Nephron (organoid): ENCODE data around the gene PRDM16.

ENCODE experiments used
- H3K27ac Mint-ChIP-seq, 3 experiments: 2 replicates each; pipeline ENCODE4 v1.8.0; 2020; ENCODE audit warnings: mixed read lengths in 3 of 3, mild to moderate bottlenecking in 2 of 3, moderate library complexity in 1 of 3
- H3K27me3 Mint-ChIP-seq: 2 replicates; pipeline ENCODE4 v1.8.0; 2021; ENCODE audit warnings: low read depth, mild to moderate bottlenecking, moderate library complexity, mixed read lengths
- H3K36me3 Mint-ChIP-seq: 2 replicates; pipeline ENCODE4 v1.8.0; 2020; ENCODE audit warnings: low read depth, mixed read lengths
- H3K4me1 Mint-ChIP-seq: 2 replicates; pipeline ENCODE4 v1.8.0; 2020; ENCODE audit warnings: mixed read lengths
- H3K4me3 Mint-ChIP-seq, 3 experiments: 2 replicates each; pipeline ENCODE4 v1.8.0; 2020; ENCODE audit warnings: mild to moderate bottlenecking in 3 of 3, mixed read lengths in 3 of 3, moderate library complexity in 2 of 3
- H3K9me3 Mint-ChIP-seq: 2 replicates; pipeline ENCODE4 v1.8.0; 2020; ENCODE audit warnings: mixed read lengths
- CTCF ChIP-seq, 3 experiments: fragments of 200-600 bp; sonication (generic); IDR thresholded peaks; one replicate each; pipeline ENCODE4 v1.5.0; 2021; ENCODE audit warnings: antibody characterized with exemption in 3 of 3; ENCODE audit not compliant: unreplicated experiment in 3 of 3

PRDM16 gene

DNA sequence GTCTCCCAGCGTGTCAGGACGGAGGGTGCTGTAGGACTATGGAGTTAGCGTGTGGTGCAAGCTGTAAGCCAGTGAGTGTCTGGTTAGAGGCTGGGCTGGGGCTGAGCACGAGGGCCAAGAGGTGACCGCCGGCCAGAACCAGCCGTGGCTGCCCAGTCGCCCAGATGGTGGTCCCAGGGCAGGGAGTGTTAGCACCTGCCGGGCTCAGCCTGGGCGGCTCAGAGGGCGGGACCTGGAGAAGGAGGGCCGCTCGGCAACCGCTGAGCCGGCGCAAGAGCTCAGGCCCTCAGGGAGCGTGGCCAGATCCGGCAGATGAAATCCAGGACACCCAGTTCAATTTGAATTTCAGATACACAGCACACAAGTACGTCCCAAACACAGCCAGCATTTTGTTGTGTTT is 87.9 kb downstream of the PRDM16 start:
- H3K4me1 Mint-ChIP-seq: peaks cover 5% of the 10 kb centered on the region
- H3K9me3 Mint-ChIP-seq: no peaks in the 10 kb centered on the region
- TF ChIP-seq CTCF (IDR thresholded peaks at IDR 0.05; ENCODE audit: unreplicated experiment in 3 of 3): no peak
- no peak overlapping the region for H3K4me3 Mint-ChIP-seq
- no peaks in the 10 kb centered on the region for H3K36me3 Mint-ChIP-seq
- peaks cover 71% of the 10 kb centered on the region for H3K27me3 Mint-ChIP-seq
- H3K27ac Mint-ChIP-seq: no peak overlapping the region

GRCh38 chr1:3158347-3158746 is 89.3 kb downstream of the PRDM16 start:
- Mint-ChIP-seq H3K27me3 (peaks cover 65% of the 10 kb centered on the region), H3K27ac (no peak overlapping the region), H3K4me3 (no peak overlapping the region), H3K4me1 (peaks cover 5% of the 10 kb centered on the region), H3K36me3 (no peaks in the 10 kb centered on the region), H3K9me3 (no peaks in the 10 kb centered on the region)
- no peak for TF ChIP-seq CTCF (IDR thresholded peaks at IDR 0.05; ENCODE audit: unreplicated experiment in 3 of 3)

DNA sequence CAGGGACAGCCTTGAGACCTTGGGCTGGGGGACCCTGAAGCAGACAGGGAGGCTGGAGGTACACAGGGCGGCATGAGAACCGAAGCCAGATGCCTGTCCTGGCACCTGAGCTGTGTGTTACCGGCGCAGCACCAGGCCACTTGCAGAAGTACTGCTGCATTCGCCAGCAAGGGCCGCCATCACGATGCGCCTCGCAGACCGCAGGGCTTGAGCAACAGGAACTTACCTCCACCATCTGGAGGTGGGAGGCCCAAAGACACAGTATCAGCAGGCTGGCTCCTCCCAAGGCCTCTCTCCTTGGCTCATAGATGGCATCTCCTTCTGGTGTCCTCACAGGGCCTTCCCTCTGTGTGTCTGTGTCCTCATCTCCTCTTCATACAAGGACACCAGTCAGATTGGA is 90.1 kb downstream of the PRDM16 start:
- Mint-ChIP-seq H3K27me3 (peaks cover 63% of the 10 kb centered on the region), H3K4me3 (no peak overlapping the region), H3K9me3 (no peaks in the 10 kb centered on the region), H3K27ac (no peak overlapping the region), H3K4me1 (peaks cover 11% of the 10 kb centered on the region), H3K36me3 (no peaks in the 10 kb centered on the region)
- TF ChIP-seq CTCF (IDR thresholded peaks at IDR 0.05; ENCODE audit: unreplicated experiment in 3 of 3): no peak

DNA sequence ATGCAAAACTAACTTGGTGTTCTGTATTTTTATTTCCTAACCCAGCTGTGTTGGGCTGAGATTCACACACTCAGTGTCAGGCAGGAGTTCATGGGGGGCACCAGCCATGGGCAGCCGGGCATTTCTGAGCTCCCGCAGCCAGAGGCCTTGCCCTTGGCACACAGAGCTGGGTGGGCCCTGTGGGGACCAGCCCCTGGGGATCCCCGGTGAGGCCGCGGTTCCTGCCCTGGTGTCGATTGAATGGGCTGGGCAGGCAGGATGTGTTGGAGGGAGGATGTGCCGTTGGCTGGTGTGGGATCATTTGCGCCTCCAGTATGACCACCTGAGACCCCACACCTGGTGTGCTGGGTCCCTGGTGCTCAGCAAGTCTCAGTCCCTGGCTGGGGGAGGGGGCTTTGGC is 91.0 kb downstream of the PRDM16 start:
- Mint-ChIP-seq H3K9me3 (no peaks in the 10 kb centered on the region), H3K4me1 (peaks cover 15% of the 10 kb centered on the region), H3K36me3 (no peaks in the 10 kb centered on the region), H3K27ac (no peak overlapping the region), H3K4me3 (no peak overlapping the region), H3K27me3 (peaks cover 62% of the 10 kb centered on the region)
- no peak for TF ChIP-seq CTCF (IDR thresholded peaks at IDR 0.05; ENCODE audit: unreplicated experiment in 3 of 3)

DNA sequence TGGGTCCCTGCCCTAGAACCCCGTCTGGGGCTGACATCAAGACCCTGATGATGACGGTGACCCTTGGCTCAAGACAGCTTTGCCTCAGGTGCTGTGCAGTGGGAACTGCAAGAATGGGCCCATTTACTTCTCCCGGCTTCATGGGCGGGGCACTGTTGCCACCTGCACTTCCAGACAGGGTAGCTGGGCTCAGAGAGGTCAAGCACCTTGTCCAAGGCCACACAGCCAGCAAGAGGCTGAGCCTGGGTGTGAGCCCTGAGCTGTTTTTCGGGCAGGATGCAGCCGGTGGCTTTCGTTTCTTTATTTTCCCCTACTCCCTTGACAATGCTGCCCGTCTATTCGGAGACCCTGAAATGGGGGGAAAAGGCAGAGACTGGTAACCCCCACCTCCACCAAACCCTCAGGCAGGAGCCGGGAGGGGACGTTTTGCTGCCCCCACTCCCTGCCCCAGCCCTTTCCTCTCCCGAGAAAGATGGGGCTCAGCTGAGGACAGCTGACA is 91.7 kb downstream of the PRDM16 start:
- Mint-ChIP-seq H3K9me3 (no peaks in the 10 kb centered on the region), H3K4me1 (peaks cover 13% of the 10 kb centered on the region), H3K27ac (no peak overlapping the region), H3K27me3 (peaks cover 55% of the 10 kb centered on the region), H3K4me3 (no peak overlapping the region), H3K36me3 (no peaks in the 10 kb centered on the region)
- no peak for TF ChIP-seq CTCF (IDR thresholded peaks at IDR 0.05; ENCODE audit: unreplicated experiment in 3 of 3)

GRCh38 chr1:3161176-3161840 is 92.3 kb downstream of the PRDM16 start:
- peaks cover 49% of the 10 kb centered on the region for H3K27me3 Mint-ChIP-seq
- H3K9me3 Mint-ChIP-seq: no peaks in the 10 kb centered on the region
- TF ChIP-seq CTCF (IDR thresholded peaks at IDR 0.05; ENCODE audit: unreplicated experiment in 3 of 3): no peak
- no peaks in the 10 kb centered on the region for H3K36me3 Mint-ChIP-seq
- H3K4me3 Mint-ChIP-seq: no peak overlapping the region
- peaks cover 10% of the 10 kb centered on the region for H3K4me1 Mint-ChIP-seq
- H3K27ac Mint-ChIP-seq: no peak overlapping the region
